ENCODE results near the gene FGFR2.

The FGFR2 gene

DNA sequence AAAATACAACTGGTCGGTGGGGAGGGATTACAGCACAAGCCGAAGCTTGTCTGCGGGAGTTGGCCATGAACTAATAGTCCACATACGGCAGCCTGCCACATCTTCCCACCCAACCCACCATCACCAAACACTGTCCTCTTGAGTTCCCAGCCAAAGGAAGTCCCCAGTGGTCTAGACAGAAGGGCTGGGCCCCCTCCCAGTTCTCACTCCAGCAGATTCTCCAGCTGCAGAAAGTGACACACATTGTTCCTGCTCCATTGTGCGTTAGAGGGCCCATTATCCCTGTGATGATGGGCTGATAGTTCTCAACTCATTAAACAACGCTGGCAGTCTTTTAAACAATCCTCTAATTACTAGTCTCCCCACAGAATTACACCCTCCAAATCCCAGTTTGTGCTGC is 148.0 kb downstream of the FGFR2 start:
- H3K9ac ChIP-seq (ENCODE audit: low read depth, low read length) = no peak overlapping the region
- no peaks in the 10 kb centered on the region for H3K4me1 ChIP-seq (ENCODE audit: insufficient read depth, low read length)
- H3K27me3 ChIP-seq (ENCODE audit: insufficient read depth, low read length) = no peaks in the 10 kb centered on the region
- H3K9me3 ChIP-seq (ENCODE audit: insufficient read depth, low read depth, low read length) = no peaks in the 10 kb centered on the region
- H3K4me3 ChIP-seq (ENCODE audit: low read length) = no peak overlapping the region
- H3K27ac ChIP-seq (ENCODE audit: low read length) = no peak overlapping the region
- no peaks in the 10 kb centered on the region for H3K36me3 ChIP-seq (ENCODE audit: insufficient read depth, low read depth, low read length)

DNA sequence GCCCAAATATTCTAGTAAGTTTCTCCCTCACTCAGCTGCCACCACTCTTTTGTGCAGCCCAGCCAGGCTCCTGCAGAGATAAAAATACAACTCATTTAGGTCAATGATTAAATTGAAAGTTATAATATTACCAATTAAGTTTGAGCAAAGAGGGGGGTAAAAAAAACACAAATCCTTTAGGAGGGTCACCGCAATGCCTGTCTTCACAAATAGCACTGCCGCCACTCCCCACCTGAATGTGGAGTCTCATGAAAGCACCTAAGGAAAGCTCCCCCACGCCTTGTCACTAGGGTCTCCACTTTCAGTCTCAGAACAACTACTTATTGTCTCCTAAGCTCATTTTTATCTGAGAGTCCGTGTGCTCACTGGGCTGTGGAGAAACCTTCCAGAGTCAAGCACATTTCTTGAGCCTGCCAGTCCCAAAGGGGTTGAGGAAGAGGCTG is 148.7 kb downstream of the FGFR2 start:
- Histone ChIP-seq H3K4me3 (ENCODE audit: low read length) (no peak overlapping the region), H3K27me3 (ENCODE audit: insufficient read depth, low read length) (no peaks in the 10 kb centered on the region), H3K9me3 (ENCODE audit: insufficient read depth, low read depth, low read length) (no peaks in the 10 kb centered on the region), H3K4me1 (ENCODE audit: insufficient read depth, low read length) (no peaks in the 10 kb centered on the region), H3K27ac (ENCODE audit: low read length) (no peak overlapping the region), H3K36me3 (ENCODE audit: insufficient read depth, low read depth, low read length) (no peaks in the 10 kb centered on the region), H3K9ac (ENCODE audit: low read depth, low read length) (no peak overlapping the region)

DNA sequence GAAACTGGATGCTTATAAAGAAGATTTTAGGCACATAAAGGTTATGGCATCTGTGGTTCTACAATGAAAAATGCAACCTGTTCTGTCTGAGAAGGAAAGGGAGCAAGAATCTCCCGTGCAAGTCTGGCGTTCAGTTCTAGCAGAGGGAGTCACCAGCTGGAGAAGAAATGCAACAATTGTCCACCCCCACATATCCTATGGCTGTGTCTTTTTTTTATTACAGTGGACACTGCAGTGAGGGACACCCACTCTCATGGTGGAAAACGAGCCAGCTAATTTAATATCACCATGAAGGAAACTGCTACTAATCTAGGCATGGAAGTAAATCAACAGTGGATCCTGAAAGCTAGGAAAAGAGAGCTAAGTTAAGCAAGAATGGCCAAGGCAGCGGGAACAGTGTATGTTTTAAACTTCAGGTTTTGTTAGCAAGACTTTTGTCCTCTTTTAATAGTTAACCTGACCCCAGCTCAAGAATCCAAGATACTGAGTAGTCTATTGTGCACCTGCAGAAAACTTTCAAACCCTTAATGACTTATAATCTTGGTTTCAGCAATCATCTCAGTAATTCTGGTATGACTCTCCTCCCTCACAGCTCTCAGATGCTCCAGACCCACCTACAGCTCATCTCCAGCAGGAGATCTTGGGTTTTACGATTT is 149.3 kb downstream of the FGFR2 start:
- no peak overlapping the region for H3K4me3 ChIP-seq (ENCODE audit: low read length)
- no peaks in the 10 kb centered on the region for H3K27me3 ChIP-seq (ENCODE audit: insufficient read depth, low read length)
- no peak overlapping the region for H3K27ac ChIP-seq (ENCODE audit: low read length)
- no peaks in the 10 kb centered on the region for H3K9me3 ChIP-seq (ENCODE audit: insufficient read depth, low read depth, low read length)
- H3K9ac ChIP-seq (ENCODE audit: low read depth, low read length) = no peak overlapping the region
- no peaks in the 10 kb centered on the region for H3K4me1 ChIP-seq (ENCODE audit: insufficient read depth, low read length)
- H3K36me3 ChIP-seq (ENCODE audit: insufficient read depth, low read depth, low read length) = no peaks in the 10 kb centered on the region

DNA sequence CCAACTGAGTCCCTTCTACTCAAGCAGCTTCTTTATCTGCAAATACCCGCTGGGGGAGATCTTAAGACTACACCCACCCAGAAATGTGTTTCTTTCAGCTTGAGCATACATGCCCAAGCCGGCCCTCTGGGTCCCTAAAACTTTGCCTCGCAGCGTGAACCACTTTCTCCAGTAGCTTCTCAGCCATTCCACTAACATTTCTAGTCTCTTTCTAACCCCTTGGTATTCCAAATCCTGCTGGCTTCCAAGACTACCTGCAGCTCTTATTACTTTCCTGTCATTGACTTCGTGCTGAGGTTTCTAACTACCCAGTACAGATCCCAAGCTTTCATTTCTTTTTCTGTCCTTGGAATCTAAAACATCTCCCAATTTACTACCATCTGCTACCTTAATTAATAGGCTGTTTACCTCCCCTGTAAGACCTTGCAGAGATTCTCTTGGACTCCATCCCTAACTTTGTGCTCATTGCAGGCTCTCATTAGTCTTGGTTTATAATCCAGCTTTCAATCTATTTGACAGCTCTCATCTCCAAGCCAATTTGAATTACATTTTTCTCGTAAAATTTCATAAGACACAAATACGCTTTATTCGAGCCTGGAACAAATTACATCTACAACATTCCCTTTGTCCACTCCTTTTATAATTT is 153.6 kb downstream of the FGFR2 start:
- Histone ChIP-seq H3K27ac (ENCODE audit: low read length) (no peak overlapping the region), H3K4me3 (ENCODE audit: low read length) (no peak overlapping the region), H3K4me1 (ENCODE audit: insufficient read depth, low read length) (no peaks in the 10 kb centered on the region; the same call in 1 of the 2 replicates), H3K36me3 (ENCODE audit: insufficient read depth, low read depth, low read length) (no peaks in the 10 kb centered on the region), H3K9me3 (ENCODE audit: insufficient read depth, low read depth, low read length) (no peaks in the 10 kb centered on the region), H3K9ac (ENCODE audit: low read depth, low read length) (no peak overlapping the region), H3K27me3 (ENCODE audit: insufficient read depth, low read length) (no peaks in the 10 kb centered on the region)

DNA sequence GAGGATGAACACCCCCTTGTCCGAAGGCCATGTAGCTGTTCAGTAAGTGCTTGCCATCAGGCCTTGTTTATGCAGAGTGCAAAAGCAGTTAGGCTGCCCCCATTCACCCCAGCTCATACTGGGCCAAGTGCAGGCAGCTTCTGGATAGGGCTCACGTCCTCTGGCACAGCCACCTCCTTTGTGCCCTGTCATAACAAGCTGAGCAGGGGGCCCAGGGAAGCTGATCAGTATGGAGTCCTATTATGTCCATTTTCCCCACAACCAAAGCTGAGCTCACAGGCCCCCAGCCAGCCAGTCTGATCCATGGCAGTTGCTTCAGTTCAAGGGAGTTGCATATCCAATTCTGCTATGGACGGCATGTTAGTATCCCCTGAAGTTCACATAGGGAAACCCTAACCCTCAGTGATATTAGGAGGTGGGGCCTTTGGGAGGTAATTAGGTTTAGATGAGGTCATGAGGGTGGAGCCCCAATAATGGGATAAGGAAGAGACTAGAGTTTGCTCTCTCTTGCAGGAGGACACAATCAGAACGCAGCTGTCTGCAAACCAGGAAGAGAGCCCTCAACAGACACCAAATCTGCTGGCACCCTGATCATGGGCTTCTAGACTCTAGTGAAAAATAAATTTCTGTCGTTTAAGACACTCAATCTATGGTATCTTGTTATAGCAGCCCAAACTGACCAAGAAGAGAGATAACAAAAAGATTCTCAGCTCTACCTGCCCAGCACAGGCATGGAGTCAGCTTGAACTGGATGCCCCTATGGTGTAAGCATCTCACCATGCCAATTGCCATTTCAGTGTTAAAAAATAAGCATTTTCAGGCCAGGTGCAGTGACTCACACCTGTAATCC is 155.9 kb downstream of the FGFR2 start:
- H3K9me3 ChIP-seq (ENCODE audit: insufficient read depth, low read depth, low read length) = no peaks in the 10 kb centered on the region
- H3K9ac ChIP-seq (ENCODE audit: low read depth, low read length) = no peak overlapping the region
- H3K4me1 ChIP-seq (ENCODE audit: insufficient read depth, low read length) = no peaks in the 10 kb centered on the region; the same call in 1 of the 2 replicates
- no peaks in the 10 kb centered on the region for H3K27me3 ChIP-seq (ENCODE audit: insufficient read depth, low read length)
- no peak overlapping the region for H3K4me3 ChIP-seq (ENCODE audit: low read length)
- no peaks in the 10 kb centered on the region for H3K36me3 ChIP-seq (ENCODE audit: insufficient read depth, low read depth, low read length)
- no peak overlapping the region for H3K27ac ChIP-seq (ENCODE audit: low read length)

DNA sequence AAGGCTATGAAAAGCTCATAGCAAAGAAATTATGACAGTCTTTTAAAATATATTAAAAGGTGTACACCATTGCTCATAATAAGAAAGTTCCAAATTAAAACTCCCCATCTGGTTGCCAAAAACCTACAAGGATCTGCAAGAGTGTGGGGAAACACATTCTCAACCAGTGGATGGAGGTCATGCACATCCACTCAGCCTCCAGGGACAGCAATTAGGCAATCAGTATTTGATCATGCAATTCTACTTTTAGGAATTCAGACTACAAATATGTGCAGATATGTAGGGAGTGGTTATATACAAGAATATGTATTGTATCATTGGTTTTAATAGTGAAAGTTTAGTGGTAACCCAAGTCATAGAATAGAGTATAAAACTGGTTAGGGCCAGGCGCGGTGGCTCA is 157.8 kb downstream of the FGFR2 start:
- Histone ChIP-seq H3K4me3 (ENCODE audit: low read length) (no peak overlapping the region), H3K9ac (ENCODE audit: low read depth, low read length) (no peak overlapping the region), H3K4me1 (ENCODE audit: insufficient read depth, low read length) (peaks cover 6% of the 10 kb centered on the region; the same call in 1 of the 2 replicates), H3K27ac (ENCODE audit: low read length) (no peak overlapping the region), H3K36me3 (ENCODE audit: insufficient read depth, low read depth, low read length) (no peaks in the 10 kb centered on the region), H3K27me3 (ENCODE audit: insufficient read depth, low read length) (no peaks in the 10 kb centered on the region), H3K9me3 (ENCODE audit: insufficient read depth, low read depth, low read length) (no peaks in the 10 kb centered on the region)

DNA sequence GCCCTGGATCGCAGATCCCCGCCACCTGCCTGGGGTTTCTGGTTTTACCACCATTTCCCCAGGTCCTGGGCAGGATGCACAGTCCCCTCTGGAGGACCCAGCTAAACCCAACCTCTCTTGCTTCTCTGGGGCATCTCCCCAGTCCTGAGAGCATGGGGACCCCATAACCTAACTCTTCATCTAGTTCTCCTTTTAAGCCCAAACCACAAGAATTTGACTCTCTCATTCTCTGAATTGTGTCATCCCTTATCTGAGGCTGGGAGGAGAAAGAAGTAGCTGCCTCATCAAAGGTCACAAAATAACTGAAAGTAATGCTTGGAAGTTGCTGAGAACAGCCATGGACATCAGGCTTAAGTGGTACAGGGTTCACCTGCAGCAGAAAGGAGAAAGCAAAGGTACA is 159.9 kb downstream of the FGFR2 start:
- Histone ChIP-seq H3K4me1 (ENCODE audit: insufficient read depth, low read length) (peaks cover 9% of the 10 kb centered on the region; the same call in 1 of the 2 replicates), H3K36me3 (ENCODE audit: insufficient read depth, low read depth, low read length) (no peaks in the 10 kb centered on the region), H3K4me3 (ENCODE audit: low read length) (no peak overlapping the region), H3K9me3 (ENCODE audit: insufficient read depth, low read depth, low read length) (no peaks in the 10 kb centered on the region), H3K27ac (ENCODE audit: low read length) (no peak overlapping the region), H3K27me3 (ENCODE audit: insufficient read depth, low read length) (no peaks in the 10 kb centered on the region), H3K9ac (ENCODE audit: low read depth, low read length) (no peak overlapping the region)

DNA sequence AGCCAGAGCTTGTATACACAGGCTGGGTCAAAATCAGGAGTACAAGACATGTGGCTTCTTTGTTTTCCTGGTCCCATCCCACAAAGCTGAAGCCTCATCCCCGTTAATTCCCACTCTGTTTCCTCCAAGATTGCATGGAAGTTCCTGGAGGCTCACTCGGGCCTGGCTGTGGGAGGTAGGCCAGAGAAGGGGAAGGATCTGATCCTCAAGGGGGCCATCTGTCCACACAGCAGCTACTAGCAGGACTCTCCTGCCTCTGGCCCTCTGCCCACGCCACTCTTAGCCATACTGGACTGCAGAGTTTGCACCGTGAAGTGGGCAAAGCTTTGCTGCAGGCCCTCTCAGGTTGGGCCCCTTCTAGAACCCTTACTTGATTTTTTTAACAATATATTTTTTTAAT is 160.6 kb downstream of the FGFR2 start:
- H3K27ac ChIP-seq (ENCODE audit: low read length) = no peak overlapping the region
- H3K9ac ChIP-seq (ENCODE audit: low read depth, low read length) = no peak overlapping the region
- no peaks in the 10 kb centered on the region for H3K27me3 ChIP-seq (ENCODE audit: insufficient read depth, low read length)
- H3K4me1 ChIP-seq (ENCODE audit: insufficient read depth, low read length) = peaks cover 9% of the 10 kb centered on the region; the same call in 1 of the 2 replicates
- H3K4me3 ChIP-seq (ENCODE audit: low read length) = no peak overlapping the region
- H3K9me3 ChIP-seq (ENCODE audit: insufficient read depth, low read depth, low read length) = no peaks in the 10 kb centered on the region
- H3K36me3 ChIP-seq (ENCODE audit: insufficient read depth, low read depth, low read length) = no peaks in the 10 kb centered on the region

DNA sequence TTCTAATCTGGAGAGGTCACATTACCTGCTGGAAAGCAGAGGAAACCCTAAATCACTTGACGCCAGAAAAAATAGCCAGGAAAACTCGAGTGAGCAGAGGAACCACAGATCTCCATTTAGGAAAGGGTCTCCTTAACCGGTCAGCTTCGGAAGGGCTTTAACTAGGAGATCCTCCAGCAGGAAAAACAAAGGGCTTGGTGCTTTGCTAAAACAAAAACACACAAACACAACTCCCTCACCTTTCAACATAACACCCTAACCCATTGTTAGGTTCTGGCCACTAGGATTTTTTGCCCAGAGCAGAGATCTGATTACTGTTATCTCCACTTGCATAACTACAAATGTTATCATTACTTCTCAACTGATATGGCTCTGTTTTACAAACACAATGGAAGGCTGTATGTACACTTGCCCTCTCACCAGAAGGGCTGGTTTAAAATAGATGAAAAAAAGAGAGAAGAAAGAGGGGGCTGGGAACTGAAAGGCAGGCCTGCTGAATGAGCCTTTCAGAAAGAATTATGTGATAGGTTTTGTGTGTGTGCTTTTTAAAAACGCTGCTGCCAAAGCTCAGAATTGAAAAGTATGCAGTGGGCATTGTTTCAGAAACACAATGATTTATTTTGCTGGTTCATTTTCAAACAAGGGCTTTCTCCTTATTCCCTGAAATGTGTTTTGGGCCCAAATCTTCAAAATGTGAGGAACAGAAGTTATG is 161.5 kb downstream of the FGFR2 start:
- Histone ChIP-seq H3K9me3 (ENCODE audit: insufficient read depth, low read depth, low read length) (no peaks in the 10 kb centered on the region), H3K27me3 (ENCODE audit: insufficient read depth, low read length) (no peaks in the 10 kb centered on the region), H3K27ac (ENCODE audit: low read length) (no peak overlapping the region), H3K36me3 (ENCODE audit: insufficient read depth, low read depth, low read length) (no peaks in the 10 kb centered on the region), H3K4me3 (ENCODE audit: low read length) (no peak overlapping the region), H3K4me1 (ENCODE audit: insufficient read depth, low read length) (peaks cover 9% of the 10 kb centered on the region; the same call in 1 of the 2 replicates), H3K9ac (ENCODE audit: low read depth, low read length) (no peak overlapping the region)

DNA sequence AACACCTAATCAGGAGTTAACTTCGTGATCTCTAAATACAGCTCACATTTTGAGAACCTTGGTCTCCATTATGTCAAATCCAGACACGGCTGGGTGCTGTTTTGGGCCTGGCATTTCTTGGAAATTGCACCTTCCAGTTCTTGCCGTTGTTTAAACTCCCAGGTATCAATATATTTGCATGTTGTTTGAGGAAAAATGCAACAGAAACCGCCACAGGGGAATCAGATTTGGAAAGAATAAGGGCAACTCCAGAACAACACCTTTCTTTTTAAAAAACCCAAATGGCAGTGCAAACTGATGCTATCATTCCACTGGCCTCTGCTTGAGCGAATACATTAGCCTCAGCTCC is 162.0 kb downstream of the FGFR2 start:
- Histone ChIP-seq H3K4me3 (ENCODE audit: low read length) (no peak overlapping the region), H3K9me3 (ENCODE audit: insufficient read depth, low read depth, low read length) (no peaks in the 10 kb centered on the region), H3K27ac (ENCODE audit: low read length) (no peak overlapping the region), H3K36me3 (ENCODE audit: insufficient read depth, low read depth, low read length) (no peaks in the 10 kb centered on the region), H3K27me3 (ENCODE audit: insufficient read depth, low read length) (no peaks in the 10 kb centered on the region), H3K9ac (ENCODE audit: low read depth, low read length) (no peak overlapping the region), H3K4me1 (ENCODE audit: insufficient read depth, low read length) (peaks cover 9% of the 10 kb centered on the region; the same call in 1 of the 2 replicates)

DNA sequence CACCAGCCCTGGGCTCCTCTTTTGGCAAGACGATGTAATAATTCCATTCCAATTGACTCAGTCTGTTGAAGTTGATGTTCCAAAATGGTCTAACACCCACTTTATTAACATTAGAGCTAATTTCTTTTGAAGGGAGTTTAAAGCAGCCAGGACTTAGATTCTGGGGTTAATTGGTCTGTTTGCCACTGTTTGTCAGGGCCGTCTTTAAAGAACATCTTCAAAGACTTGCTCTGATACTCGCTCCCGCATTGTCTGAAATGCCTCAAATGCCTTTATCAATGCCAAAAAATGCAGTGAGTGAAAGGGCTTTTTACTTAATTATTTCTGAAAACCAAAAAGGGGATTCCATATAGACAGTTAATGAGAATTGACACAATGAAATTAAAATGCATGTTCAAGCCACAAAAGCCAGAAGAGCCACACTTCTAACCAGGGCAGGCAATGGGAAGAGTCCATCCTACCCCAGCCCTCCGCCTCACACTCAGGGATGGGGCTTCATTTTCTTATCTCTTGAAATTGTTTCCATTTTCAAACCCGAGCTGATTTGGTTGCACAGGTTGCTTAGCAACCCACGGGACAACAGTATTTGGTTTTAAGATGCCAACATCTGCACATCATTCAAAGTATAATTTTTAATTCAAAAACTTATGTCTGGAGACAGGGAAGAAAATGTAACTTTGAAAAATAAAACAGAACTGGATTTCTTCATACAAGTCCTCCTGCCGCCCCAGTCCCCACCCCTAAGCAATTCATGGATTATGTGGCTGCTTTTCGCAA is 163.0 kb downstream of the FGFR2 start:
- Histone ChIP-seq H3K4me1 (ENCODE audit: insufficient read depth, low read length) (peaks cover 9% of the 10 kb centered on the region; the same call in 1 of the 2 replicates), H3K4me3 (ENCODE audit: low read length) (no peak overlapping the region), H3K9me3 (ENCODE audit: insufficient read depth, low read depth, low read length) (no peaks in the 10 kb centered on the region), H3K27me3 (ENCODE audit: insufficient read depth, low read length) (no peaks in the 10 kb centered on the region), H3K9ac (ENCODE audit: low read depth, low read length) (no peak overlapping the region), H3K36me3 (ENCODE audit: insufficient read depth, low read depth, low read length) (no peaks in the 10 kb centered on the region), H3K27ac (ENCODE audit: low read length) (no peak overlapping the region)
